ENCODE results near the gene PTCH1.
A peak's percentile ranks its signal among the peaks of the same experiment; 100 is the strongest.

PTCH1 gene

GRCh38 chr9:95479330-95479729 lies 37.4 kb downstream of the PTCH1 start:
- H3K4me2 ChIP-seq (ENCODE audit: low read length), result no peak overlapping the region
- no peak overlapping the region for H3K9ac ChIP-seq (ENCODE audit: low read depth, low read length)
- no peaks in the 10 kb centered on the region for H3K27me3 ChIP-seq (ENCODE audit: control insufficient read depth, insufficient read depth, low read length)
- no peaks in the 10 kb centered on the region for H3K4me1 ChIP-seq (ENCODE audit: control insufficient read depth, insufficient read depth, low read length)
- H3K9me3 ChIP-seq (replicated peaks; ENCODE audit: low read length), result no peaks in the 10 kb centered on the region
- H3K36me3 ChIP-seq (ENCODE audit: insufficient read depth, low read length), result peaks cover 19% of the 10 kb centered on the region
- H3K4me3 ChIP-seq (ENCODE audit: low read length), result no peak overlapping the region

DNA sequence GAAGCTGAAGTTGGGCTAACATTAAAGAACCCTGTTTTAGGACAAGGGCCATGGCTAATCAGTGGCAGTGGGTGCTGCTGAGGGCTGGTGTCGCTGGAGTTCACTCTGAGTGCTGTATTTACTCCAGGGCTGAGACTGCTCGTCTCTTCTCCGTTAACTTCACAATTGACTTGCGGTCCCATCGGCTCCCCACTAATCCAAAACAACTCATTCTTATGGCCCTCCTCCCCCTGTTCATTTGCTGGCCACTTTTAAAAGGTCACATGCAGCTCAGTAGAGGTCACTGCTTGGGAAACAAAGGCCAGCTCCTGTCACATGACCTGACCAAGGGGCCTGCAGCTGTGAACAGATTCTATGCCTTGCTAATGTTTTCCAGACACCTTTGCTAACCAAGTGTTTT lies 38.4 kb downstream of the PTCH1 start:
- peaks cover 19% of the 10 kb centered on the region for H3K36me3 ChIP-seq (ENCODE audit: insufficient read depth, low read length)

DNA sequence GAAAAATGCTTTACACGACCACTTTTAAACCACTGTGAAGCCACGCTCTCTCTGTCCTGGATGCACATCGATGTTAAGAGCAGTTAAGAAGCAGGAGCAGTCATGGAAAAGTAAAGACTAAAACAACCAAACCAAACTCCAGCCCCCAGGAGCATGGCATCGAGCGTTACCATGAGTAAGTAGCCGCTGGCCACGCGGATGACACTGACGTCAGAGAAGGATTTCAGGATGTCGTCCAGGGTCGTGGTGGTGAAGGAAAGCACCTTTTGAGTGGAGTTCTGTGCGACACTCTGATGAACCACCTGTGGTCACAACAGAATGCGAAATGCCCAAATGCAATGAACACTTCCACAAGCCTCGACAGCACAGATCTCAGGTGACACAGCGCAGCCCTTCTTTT lies 38.9 kb downstream of the PTCH1 start:
- H3K27me3 ChIP-seq (ENCODE audit: control insufficient read depth, insufficient read depth, low read length), result no peaks in the 10 kb centered on the region
- H3K9ac ChIP-seq (ENCODE audit: low read depth, low read length), result no peak overlapping the region
- no peak overlapping the region for H3K4me3 ChIP-seq (ENCODE audit: low read length)
- H3K4me1 ChIP-seq (ENCODE audit: control insufficient read depth, insufficient read depth, low read length), result no peaks in the 10 kb centered on the region
- H3K36me3 ChIP-seq (ENCODE audit: insufficient read depth, low read length), result peaks cover 19% of the 10 kb centered on the region
- H3K9me3 ChIP-seq (replicated peaks; ENCODE audit: low read length), result no peaks in the 10 kb centered on the region
- no peak overlapping the region for H3K4me2 ChIP-seq (ENCODE audit: low read length)

More for the DNA sequence above, 38.4 kb downstream of the PTCH1 start:
- H3K27me3 ChIP-seq (ENCODE audit: control insufficient read depth, insufficient read depth, low read length), result no peaks in the 10 kb centered on the region
- no peaks in the 10 kb centered on the region for H3K9me3 ChIP-seq (replicated peaks; ENCODE audit: low read length)
- no peak overlapping the region for H3K4me2 ChIP-seq (ENCODE audit: low read length)
- no peak overlapping the region for H3K4me3 ChIP-seq (ENCODE audit: low read length)
- no peak overlapping the region for H3K9ac ChIP-seq (ENCODE audit: low read depth, low read length)
- H3K4me1 ChIP-seq (ENCODE audit: control insufficient read depth, insufficient read depth, low read length), result no peaks in the 10 kb centered on the region

GRCh38 chr9:95477441-95477840 lies 39.3 kb downstream of the PTCH1 start:
- no peaks in the 10 kb centered on the region for H3K4me1 ChIP-seq (ENCODE audit: control insufficient read depth, insufficient read depth, low read length)
- no peak overlapping the region for H3K4me3 ChIP-seq (ENCODE audit: low read length)
- H3K9ac ChIP-seq (ENCODE audit: low read depth, low read length), result no peak overlapping the region
- H3K9me3 ChIP-seq (replicated peaks; ENCODE audit: low read length), result no peaks in the 10 kb centered on the region
- H3K27me3 ChIP-seq (ENCODE audit: control insufficient read depth, insufficient read depth, low read length), result no peaks in the 10 kb centered on the region
- no peak overlapping the region for H3K4me2 ChIP-seq (ENCODE audit: low read length)
- peaks cover 19% of the 10 kb centered on the region for H3K36me3 ChIP-seq (ENCODE audit: insufficient read depth, low read length)

DNA sequence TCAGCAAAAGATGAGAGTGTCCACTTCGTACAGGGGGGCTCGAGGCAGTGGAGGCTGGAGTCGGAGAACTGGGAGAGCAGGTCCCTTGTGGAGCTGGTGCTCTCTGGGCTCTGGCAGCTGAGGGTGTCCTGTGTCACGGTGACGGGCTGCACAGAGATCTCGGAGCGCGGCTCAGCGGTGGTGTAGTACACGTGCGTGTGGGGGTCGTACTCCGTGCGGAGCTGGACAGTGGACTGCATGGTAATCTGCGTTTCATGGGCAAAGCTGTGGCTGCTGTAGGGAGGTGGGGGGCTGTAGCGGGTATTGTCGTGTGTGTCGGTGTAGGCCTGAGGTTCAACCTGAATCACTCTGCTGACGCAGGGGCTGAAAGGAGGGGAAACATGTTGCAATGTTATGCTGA lies 48.0 kb downstream of the PTCH1 start:
- Histone ChIP-seq H3K36me3 (ENCODE audit: insufficient read depth, low read length) (peaks cover 24% of the 10 kb centered on the region), H3K4me1 (ENCODE audit: control insufficient read depth, insufficient read depth, low read length) (peaks cover 2% of the 10 kb centered on the region), H3K9ac (ENCODE audit: low read depth, low read length) (no peak overlapping the region), H3K27me3 (ENCODE audit: control insufficient read depth, insufficient read depth, low read length) (no peaks in the 10 kb centered on the region), H3K9me3 (replicated peaks; ENCODE audit: low read length) (no peaks in the 10 kb centered on the region), H3K4me3 (ENCODE audit: low read length) (no peak overlapping the region), H3K4me2 (ENCODE audit: low read length) (no peak overlapping the region)

- Histone ChIP-seq H3K4me2 (ENCODE audit: low read length) (no peak overlapping the region), H3K9me3 (replicated peaks; ENCODE audit: low read length) (no peaks in the 10 kb centered on the region), H3K36me3 (ENCODE audit: insufficient read depth, low read length) (peaks cover 28% of the 10 kb centered on the region), H3K27me3 (ENCODE audit: control insufficient read depth, insufficient read depth, low read length) (no peaks in the 10 kb centered on the region), H3K4me3 (ENCODE audit: low read length) (no peak overlapping the region), H3K9ac (ENCODE audit: low read depth, low read length) (no peak overlapping the region), H3K4me1 (ENCODE audit: control insufficient read depth, insufficient read depth, low read length) (peaks cover 21% of the 10 kb centered on the region)
Observed at GRCh38 chr9:95465115-95465514, 51.7 kb downstream of the PTCH1 start.

GRCh38 chr9:95463148-95464060 lies 53.4 kb downstream of the PTCH1 start:
- Histone ChIP-seq H3K4me1 (ENCODE audit: control insufficient read depth, insufficient read depth, low read length) (peaks cover 21% of the 10 kb centered on the region), H3K4me3 (ENCODE audit: low read length) (peak overlapping the region; percentile 58), H3K36me3 (ENCODE audit: insufficient read depth, low read length) (peaks cover 20% of the 10 kb centered on the region), H3K27me3 (ENCODE audit: control insufficient read depth, insufficient read depth, low read length) (no peaks in the 10 kb centered on the region), H3K9me3 (replicated peaks; ENCODE audit: low read length) (no peaks in the 10 kb centered on the region), H3K9ac (ENCODE audit: low read depth, low read length) (peak overlapping the region; percentile 50), H3K4me2 (ENCODE audit: low read length) (peak overlapping the region; percentile 79)

- H3K4me2 ChIP-seq (ENCODE audit: low read length), result peak overlapping the region; percentile 79
- peaks cover 14% of the 10 kb centered on the region for H3K36me3 ChIP-seq (ENCODE audit: insufficient read depth, low read length)
- no peaks in the 10 kb centered on the region for H3K9me3 ChIP-seq (replicated peaks; ENCODE audit: low read length)
- peak overlapping the region; percentile 50 for H3K9ac ChIP-seq (ENCODE audit: low read depth, low read length)
- peak overlapping the region; percentile 58 for H3K4me3 ChIP-seq (ENCODE audit: low read length)
- H3K27me3 ChIP-seq (ENCODE audit: control insufficient read depth, insufficient read depth, low read length), result no peaks in the 10 kb centered on the region
- H3K4me1 ChIP-seq (ENCODE audit: control insufficient read depth, insufficient read depth, low read length), result peaks cover 21% of the 10 kb centered on the region
Observed at GRCh38 chr9:95462249-95463147, 54.3 kb downstream of the PTCH1 start.

GRCh38 chr9:95461448-95462248 lies 55.1 kb downstream of the PTCH1 start:
- peaks cover 10% of the 10 kb centered on the region for H3K36me3 ChIP-seq (ENCODE audit: insufficient read depth, low read length)
- no peak overlapping the region for H3K4me3 ChIP-seq (ENCODE audit: low read length)
- no peaks in the 10 kb centered on the region for H3K27me3 ChIP-seq (ENCODE audit: control insufficient read depth, insufficient read depth, low read length)
- peaks cover 21% of the 10 kb centered on the region for H3K4me1 ChIP-seq (ENCODE audit: control insufficient read depth, insufficient read depth, low read length)
- H3K9ac ChIP-seq (ENCODE audit: low read depth, low read length), result peak overlapping the region; percentile 44
- H3K9me3 ChIP-seq (replicated peaks; ENCODE audit: low read length), result no peaks in the 10 kb centered on the region
- H3K4me2 ChIP-seq (ENCODE audit: low read length), result peak overlapping the region; percentile 79

- no peaks in the 10 kb centered on the region for H3K9me3 ChIP-seq (replicated peaks; ENCODE audit: low read length)
- peaks cover 21% of the 10 kb centered on the region for H3K4me1 ChIP-seq (ENCODE audit: control insufficient read depth, insufficient read depth, low read length)
- no peak overlapping the region for H3K4me2 ChIP-seq (ENCODE audit: low read length)
- no peak overlapping the region for H3K9ac ChIP-seq (ENCODE audit: low read depth, low read length)
- no peaks in the 10 kb centered on the region for H3K27me3 ChIP-seq (ENCODE audit: control insufficient read depth, insufficient read depth, low read length)
- no peak overlapping the region for H3K4me3 ChIP-seq (ENCODE audit: low read length)
- peaks cover 9% of the 10 kb centered on the region for H3K36me3 ChIP-seq (ENCODE audit: insufficient read depth, low read length)
Observed at GRCh38 chr9:95460518-95461164, 56.1 kb downstream of the PTCH1 start.
